ENCODE data around the gene PAK4.

The PAK4 gene

DNA sequence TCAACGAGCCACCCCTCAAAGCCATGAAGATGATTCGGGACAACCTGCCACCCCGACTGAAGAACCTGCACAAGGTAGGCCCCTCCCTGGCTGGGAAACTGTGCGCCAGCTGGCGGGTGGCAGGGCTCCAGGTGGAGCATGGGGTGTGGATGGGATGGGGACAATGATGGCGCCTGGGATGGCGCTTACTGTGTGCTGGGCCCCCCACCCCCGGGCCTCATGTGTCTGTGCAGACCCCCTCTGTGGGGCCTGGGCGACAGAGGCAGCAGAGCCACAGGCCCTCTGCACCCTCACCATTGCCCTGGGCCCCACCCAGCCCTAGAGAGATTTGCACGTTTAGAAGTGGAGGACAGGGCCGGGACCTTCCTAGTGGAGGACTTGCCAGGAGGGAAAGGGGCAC is 52.1 kb downstream of the PAK4 start:
- no peak for DNase-seq (ENCODE audit: low read depth in 2 of 2, low spot score in 1 of 2)

DNA sequence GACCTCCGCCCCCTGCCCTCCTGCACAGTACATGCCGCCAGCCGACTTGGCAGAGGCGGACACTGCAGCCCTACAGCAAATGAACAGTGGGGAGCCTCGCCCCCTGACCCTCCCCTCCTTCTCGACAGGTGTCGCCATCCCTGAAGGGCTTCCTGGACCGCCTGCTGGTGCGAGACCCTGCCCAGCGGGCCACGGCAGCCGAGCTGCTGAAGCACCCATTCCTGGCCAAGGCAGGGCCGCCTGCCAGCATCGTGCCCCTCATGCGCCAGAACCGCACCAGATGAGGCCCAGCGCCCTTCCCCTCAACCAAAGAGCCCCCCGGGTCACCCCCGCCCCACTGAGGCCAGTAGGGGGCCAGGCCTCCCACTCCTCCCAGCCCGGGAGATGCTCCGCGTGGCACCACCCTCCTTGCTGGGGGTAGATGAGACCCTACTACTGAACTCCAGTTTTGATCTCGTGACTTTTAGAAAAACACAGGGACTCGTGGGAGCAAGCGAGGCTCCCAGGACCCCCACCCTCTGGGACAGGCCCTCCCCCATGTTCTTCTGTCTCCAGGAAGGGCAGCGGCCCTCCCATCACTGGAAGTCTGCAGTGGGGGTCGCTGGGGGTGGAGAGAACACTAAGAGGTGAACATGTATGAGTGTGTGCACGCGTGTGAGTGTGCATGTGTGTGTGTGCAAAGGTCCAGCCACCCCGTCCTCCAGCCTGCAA is 52.9 kb downstream of the PAK4 start:
- DNase-seq (ENCODE audit: low read depth in 2 of 2, low spot score in 1 of 2): no peak

DNA sequence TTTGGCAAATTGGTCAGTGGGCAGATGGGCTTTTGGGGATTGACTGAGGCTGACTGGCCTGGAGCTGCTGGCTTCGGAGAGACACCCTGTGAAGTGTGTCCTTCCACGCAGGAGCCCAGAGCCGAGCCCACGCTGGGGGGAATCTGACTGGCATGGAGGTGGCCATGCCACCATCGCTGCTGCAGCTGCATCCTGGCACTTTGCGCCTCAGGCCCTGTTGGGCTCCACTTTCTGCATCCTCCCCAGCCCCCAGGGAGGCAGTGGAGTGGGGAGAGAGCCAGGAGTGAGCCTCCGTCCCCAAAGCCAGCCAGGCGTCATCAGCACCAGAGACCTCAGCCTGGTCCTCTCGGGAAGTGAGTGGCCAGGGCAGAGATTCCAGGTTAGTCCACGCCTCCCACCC is 54.2 kb downstream of the PAK4 start:
- DNase-seq (ENCODE audit: low read depth in 2 of 2, low spot score in 1 of 2): no peak

DNA sequence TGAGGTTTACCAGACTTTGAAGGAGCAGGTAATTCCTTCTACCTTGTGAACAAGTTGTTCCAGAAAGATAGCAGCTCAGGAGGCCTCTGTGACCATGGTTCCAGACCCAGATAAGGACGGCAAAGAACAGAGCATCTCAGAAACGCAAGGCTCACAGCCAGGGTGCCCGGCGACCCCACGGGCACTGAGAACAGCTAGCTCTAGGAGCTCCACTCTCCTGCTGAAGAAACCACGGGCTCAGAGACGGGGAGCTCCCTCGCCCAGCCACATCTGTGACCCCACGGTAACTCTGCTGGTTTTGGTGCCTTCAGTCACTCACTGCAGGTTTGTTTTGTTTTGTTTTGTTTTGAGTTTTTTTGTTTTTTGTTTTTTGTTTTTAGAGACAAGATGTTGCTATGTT is 55.2 kb downstream of the PAK4 start:
- no peak for DNase-seq (ENCODE audit: low read depth in 2 of 2, low spot score in 1 of 2)

DNA sequence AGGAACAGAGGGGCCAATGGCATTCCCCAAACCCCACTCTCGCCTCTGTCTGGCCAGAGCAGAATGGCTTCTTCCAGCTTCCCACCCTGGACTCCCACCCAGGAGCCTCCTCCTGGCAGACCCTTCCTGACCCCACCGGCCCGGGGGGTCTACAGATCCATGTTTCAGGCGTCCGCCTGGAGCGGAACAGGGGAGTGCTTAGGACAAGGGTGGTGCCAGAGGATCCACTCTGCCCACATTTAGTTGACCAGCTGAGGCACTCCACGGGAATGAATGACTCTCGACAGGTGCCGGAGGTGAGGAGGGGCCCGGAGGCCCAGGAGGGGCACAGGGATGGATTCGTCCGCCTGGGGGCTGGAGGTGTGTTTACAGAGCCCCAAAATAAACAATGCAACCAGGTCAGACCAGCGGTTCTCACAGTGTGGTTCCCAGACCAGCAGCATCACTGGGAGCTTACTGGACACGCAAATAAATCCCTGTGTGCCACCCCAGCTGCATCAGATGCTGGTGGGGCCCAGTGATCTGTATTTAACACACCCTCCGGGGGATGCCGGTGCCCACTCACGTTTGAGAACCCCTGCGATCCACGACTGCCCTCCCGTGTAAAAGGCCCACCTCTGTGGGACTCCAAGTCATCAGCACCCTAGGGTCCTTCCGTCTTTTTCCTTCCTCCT is 56.1 kb downstream of the PAK4 start:
- no peak for DNase-seq (ENCODE audit: low read depth in 2 of 2, low spot score in 1 of 2)

DNA sequence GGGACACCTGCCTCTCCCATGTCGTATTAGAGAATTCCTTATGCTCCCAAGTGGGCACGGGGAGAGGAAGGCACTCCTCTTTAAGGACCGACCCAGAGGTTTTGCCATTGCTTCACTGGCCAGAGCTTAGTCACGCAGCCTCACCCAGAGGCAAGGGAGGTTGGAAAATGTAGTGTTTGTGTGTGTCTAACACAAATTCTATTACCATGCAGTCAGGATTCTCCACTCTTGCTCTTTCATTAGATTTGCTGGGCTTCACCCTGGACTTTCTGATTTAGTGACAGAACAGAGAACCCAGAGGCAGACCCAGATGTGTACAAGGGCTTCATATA is 56.6 kb downstream of the PAK4 start:
- no peak for DNase-seq (ENCODE audit: low read depth in 2 of 2, low spot score in 1 of 2)

DNA sequence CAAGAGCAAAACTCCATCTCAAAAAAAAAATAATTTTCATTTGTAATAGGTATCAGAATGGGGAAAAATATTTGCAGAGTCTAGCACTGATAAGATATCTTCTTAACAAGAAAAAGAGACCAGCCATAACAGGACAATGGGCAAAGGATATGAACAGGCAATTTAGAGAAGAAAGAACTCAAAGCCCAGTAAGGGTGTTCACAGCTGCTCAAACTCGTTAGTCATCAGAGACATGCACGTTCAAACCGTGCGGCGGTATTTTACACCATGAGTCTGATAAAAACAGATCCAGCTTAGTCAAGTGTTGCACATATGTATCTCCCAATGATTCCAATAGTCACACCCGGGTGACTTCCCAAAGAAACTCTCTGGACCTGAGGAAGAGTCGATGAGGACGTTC is 57.5 kb downstream of the PAK4 start:
- no peak for DNase-seq (ENCODE audit: low read depth in 2 of 2, low spot score in 1 of 2)

DNA sequence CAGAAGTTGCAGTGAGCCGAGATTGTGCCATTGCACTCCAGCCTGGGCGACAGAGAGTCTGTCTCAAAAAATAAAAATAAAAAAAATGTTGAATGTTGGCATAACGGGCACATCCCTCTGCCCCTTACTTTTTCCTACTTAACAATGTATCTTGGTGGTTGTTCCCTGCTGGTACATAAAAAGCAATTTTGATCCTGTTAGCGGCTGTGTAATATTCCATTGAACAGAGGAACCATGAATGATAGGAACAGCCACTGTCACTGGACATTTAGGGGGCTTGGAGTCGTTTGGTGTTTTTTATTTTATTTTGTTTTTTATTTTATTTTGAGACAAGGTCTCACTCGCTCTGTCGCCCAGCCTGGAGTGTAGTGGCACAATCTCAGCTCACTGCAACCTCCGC is 60.8 kb downstream of the PAK4 start:
- no peak for DNase-seq (ENCODE audit: low read depth in 2 of 2, low spot score in 1 of 2)

DNA sequence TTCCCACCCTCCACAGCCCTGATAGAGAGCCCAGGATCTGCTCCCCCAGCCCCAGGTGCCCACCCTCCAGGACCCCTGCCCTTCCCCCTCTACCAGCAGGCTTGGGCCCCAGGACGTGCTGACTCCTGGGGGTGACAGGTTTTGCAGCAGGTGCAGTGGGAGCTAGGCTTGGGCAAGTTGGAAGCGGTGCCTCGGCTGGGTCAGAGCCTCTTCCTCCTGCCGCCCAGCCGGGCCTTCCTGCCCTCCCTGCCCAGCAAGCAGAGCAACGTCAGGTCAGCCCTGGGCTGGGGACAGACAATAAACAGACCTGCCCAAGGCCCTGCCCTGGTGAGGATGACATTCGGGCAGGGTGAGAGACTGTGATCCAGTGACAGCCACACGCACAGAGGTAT is 62.0 kb downstream of the PAK4 start:
- DNase-seq (ENCODE audit: low read depth in 2 of 2, low spot score in 1 of 2): no peak

DNA sequence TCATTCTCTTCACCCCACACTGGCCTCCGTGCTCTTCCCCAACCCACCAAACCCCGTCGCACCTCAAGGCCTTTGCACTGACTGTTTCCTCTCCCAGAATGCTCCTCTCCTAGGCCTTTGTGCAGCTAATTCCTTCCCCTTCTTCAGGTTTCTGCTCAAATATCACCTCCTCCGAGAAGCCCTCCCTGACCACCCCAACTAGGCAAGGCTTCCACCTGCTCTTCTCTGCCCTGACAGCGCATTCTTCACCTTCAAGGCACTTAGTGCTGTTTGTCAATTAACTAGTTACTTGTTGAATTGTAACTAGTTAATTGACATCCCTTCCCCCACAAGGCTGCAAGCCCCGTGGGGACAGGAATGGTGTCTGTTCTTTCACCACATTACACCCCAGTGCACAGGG is 63.4 kb downstream of the PAK4 start:
- no peak for DNase-seq (ENCODE audit: low read depth in 2 of 2, low spot score in 1 of 2)

DNA sequence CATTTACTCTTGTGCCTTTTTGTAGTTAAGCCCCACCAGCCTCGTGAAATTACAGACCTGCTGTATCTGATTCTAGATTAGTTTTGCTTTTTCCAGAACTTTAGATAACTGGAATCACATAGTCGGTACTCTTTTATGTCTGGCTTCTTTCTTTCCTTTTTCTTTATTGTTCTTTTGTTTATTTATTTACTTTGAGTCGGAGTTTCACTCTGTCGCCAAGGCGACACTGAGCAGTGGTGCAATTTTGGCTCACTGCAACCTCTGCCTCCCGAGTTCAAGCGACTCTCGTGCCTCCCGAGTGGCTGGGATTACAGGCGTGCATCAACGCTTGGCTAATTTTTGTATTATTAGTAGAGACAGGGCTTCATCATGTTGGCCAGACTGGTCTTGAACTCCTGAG is 65.2 kb downstream of the PAK4 start:
- DNase-seq (ENCODE audit: low read depth in 2 of 2, low spot score in 1 of 2): no peak

DNA sequence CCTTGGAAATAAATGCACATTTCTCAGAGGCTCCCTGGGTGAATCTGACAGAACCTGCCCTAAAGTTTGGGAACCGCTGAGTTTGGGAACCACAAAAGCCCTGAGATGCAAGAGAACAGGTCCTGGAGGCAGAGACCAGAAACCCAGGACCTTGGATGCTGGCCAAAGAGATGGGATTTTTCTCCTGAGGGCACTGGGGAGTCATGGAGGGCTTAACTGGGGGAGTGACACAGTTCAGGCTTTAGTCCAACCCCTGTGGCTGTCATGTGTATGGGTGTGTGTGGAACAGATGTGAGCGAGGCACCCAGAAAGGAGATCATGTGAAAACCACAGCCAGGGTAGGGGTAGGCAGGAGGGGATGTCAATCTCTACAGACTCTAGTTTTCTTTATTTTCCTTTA is 67.3 kb downstream of the PAK4 start:
- DNase-seq (ENCODE audit: low read depth in 2 of 2, low spot score in 1 of 2): no peak

DNA sequence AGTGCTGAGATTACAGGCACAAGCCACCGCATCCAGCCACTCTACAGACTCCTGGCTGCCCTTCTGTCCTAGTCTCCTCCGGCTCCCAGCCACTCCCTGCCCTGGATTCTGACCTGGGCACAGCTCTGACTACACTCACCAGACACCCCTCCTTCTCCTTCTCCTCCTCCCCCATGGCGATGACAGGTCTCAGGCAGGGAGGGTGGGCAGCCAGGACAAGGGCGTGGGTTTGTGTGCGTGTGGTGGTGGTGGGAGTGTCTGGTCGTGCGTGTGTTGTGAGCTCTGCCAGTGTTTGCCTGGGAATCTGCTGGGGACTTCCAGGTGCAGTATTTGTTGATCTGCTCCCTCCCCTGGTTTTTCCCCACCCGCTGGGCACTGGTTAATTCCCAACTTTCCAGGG is 68.2 kb downstream of the PAK4 start:
- no peak for DNase-seq (ENCODE audit: low read depth in 2 of 2, low spot score in 1 of 2)

DNA sequence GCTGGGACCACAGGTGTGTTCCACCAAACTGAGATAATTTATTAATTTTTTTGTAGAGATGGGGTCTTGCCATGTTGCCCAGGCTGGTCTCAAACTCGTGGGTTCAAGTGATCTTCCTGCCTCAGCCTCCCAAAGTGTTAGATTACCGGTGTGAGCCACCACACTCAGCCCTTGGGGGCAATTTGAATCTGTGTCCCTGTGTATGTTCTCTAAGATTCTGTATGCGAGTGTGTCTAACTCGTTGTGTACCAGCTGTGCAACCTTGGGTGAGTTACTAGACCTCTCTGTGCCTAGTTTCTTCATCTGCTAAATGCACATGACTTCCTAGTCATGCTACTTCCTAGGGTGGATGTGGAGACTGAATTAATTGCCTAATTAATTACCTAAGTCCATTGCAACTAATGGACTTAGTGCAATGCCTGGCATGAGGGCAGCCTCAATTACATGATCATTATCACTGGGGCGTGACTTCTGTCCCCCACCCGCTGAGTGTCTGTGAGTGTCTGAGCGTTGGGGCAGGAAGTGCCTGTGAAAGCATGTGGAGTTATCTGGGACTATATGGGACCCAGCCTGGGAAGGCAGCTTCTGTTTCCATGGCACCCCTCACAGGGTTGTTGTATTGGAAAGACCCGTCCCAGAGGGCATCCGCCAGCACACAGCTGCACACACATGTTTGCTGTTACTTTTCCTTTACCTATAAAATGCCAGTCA is 69.4 kb downstream of the PAK4 start:
- DNase-seq (ENCODE audit: low read depth in 2 of 2, low spot score in 1 of 2): no peak

DNA sequence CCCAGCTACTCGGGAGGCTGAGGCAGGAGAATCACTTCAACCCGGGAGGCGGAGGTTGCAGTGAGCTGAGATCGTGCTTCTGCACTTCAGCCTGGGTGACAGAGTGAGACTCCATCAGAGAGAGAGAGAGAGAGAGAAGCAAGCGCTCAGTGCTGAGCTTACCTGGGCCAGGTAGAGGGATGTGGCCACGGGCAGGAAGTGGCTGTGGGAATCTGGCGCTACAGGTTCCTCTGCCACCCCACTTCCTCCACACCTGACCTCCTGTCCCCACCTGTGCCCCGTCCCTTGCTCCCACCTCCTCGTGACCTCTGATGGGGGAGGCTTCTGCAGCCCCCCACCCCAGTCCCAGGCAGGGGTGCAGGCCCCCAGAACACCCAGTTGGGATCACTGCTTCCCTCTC is 70.2 kb downstream of the PAK4 start:
- DNase-seq (ENCODE audit: low read depth in 2 of 2, low spot score in 1 of 2): no peak

DNA sequence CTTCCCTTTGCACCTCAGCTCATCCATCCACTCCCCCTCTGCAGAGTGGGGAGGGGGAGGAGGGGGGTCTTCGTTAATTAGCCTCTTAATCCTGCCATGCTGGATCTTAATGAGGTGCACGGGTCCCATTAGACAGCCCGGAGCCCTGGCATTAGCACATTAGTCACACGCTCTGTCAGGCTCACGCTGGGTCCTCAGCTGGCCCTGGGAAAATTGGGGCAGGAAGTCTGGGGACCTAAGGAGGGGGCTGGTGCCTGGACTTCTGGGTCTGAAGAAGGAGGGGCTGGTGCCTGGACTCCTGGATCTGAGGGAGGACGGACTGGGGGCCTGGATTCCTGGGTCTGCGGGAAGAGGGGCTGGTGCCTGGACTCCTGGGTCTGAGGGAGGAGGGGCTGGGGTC is 70.7 kb downstream of the PAK4 start:
- DNase-seq (ENCODE audit: low read depth in 2 of 2, low spot score in 1 of 2): no peak

DNA sequence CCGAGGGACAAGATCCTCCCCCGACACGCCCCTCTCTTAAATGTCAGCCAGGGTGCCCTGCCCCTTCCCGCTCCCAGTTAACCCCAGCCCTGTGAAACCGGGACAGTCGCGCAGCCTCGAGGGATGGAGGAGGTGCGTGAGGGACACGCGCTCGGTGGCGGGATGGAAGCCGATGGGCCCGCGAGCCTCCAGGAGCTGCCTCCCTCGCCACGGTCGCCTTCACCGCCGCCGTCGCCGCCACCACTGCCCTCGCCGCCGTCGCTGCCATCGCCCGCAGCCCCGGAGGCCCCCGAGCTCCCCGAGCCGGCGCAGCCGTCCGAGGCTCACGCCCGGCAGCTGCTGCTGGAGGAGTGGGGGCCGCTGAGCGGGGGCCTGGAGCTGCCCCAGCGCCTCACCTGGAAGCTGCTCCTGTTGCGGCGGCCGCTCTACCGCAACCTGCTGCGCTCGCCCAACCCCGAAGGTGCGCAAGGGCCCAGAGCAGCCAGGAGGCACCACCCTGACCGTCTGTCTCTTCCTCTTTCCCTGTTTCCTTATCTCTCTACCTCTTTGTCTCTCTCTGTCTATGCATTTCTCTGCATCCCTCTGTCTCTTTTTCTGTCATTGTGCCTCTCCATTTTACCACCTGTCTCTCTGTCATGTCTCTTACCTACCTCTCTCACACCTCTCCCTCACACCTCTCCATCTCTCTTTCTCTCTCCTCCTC is 71.4 kb downstream of the PAK4 start, which contains the start of gene NCCRP1:
Gene NCCRP1, plus strand, starts transcription at position 105 of the 703 bp plus-strand sequence. Its CDS starts 19 bp downstream, at position 124.
- DNase-seq (ENCODE audit: low read depth in 2 of 2, low spot score in 1 of 2): no peak

DNA sequence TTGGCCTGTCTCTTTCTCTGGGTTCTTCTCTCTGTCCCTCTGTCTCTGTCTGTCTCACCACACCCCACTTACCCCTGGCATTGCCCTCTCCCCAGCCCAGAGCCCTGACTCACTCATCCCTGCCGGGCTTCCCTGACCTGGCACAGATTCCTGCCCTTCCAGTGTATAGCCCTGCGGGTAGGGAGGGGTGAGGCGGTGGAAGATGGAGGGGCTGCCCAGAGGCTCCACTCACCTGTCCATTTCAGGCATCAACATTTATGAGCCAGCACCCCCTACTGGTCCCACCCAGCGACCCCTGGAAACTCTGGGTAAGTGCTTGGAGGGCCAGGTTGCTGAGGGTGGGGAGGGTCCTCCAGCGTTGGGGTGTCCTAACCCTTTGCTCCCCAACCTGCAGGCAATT is 72.2 kb downstream of the PAK4 start:
- no peak for DNase-seq (ENCODE audit: low read depth in 2 of 2, low spot score in 1 of 2)

DNA sequence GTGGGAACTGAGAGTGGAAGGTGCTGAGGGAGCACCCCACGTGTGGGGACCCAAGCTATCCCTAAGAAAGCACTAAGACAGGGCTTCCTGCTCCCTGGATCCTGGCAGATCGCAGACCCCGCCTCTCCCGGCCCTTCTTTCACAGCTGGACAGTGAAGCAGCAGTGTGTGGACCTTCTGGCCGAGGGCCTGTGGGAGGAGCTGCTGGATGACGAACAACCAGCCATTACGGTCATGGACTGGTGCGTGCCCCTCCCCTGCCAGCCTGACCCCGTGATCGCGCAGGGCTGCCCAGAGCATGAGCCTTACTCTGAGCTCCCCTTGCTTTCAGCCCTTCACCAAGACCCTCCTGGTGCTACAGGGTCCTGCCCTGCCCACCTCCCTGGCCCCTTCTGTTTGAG is 73.4 kb downstream of the PAK4 start:
- no peak for DNase-seq (ENCODE audit: low read depth in 2 of 2, low spot score in 1 of 2)

DNA sequence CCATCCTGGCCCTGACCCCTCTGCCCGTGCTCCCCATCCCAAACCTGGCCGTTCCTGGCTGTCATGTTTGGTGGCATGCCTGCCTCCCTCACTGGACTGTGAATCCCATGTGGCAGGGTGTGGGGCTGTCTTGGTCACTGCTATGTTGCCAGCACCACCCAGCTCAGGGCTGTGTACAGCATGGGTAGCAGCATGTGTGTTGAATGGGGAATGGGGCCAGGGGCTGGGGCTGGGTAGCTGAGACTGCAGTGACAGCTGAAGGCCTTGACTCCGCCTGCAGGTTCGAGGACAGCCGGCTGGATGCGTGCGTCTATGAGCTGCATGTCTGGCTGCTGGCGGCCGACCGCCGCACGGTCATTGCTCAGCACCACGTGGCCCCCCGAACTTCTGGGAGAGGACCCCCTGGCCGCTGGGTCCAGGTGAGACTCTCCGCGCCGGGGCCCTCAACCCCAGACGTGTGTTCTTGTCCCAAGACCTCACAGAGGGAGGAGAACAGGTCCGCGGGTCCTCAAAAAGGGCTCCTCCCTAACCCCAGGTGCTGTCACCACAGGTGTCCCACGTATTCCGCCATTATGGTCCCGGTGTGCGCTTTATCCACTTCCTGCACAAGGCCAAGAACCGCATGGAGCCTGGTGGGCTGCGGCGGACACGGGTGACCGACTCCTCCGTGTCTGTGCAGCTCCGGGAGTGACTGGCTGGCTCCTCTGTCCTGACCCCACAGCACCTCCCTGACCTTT is 74.6 kb downstream of the PAK4 start:
- no peak for DNase-seq (ENCODE audit: low read depth in 2 of 2, low spot score in 1 of 2)

DNA sequence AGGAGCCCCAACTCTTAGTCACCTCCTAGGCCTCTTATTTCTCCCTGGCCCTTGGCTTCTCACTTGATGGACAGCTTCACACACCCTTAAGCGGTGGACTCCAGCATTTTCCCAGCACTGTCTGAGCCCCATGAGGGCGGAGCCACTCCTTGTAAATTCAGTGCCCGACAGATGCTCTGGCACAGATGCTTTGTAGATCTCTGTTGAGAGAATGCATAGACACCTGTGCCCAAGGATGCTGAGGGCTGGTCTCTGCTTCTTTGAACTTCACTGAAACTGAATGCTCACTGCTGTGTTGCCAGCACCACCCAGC is 75.2 kb downstream of the PAK4 start:
- no peak for DNase-seq (ENCODE audit: low read depth in 2 of 2, low spot score in 1 of 2)

DNA sequence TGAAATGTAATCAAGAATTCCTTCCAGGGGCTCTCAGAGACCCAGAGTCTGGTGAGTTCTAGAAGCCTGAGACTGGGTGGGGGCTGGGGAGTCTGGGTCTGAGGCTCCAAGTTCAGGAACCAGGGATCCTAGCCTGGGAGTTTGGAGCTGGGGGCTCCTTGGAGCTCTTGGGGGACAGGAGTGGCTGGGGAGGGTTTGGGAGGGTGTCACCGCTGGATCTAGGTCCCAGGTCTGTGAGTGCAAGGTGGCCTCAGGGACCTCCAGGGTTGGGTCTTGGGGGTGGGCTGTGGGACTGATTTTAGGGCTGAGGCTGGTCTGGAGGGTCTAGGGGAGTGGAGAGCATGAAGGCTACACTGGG is 77.4 kb downstream of the PAK4 start:
- DNase-seq (ENCODE audit: low read depth in 2 of 2, low spot score in 1 of 2): no peak
